ENCODE results near the gene POLG2.

POLG2 gene

GRCh38 chr17:64506201-64506575 lies 9.3 kb upstream of the POLG2 start, which contains the start of gene DDX5:
Gene DDX5, minus strand, starts transcription at chr17:64506289. Its CDS starts 170 bp downstream, at chr17:64506119.
- Histone ChIP-seq H3K27me3 (ENCODE audit: control insufficient read depth, low read length) (no peaks in the 10 kb centered on the region), H3K27ac (ENCODE audit: low read depth, low read length) (peak within 1 kb of the TSS; percentile 89), H4K20me1 (ENCODE audit: control insufficient read depth, insufficient read depth, low read depth, low read length) (peaks cover 46% of the 10 kb centered on the region), H3K4me1 (ENCODE audit: control insufficient read depth, low read length) (peaks cover 51% of the 10 kb centered on the region), H3F3A (ENCODE audit: control insufficient read depth, insufficient read depth) (peaks cover 43% of the 10 kb centered on the region), H3K9me2 (replicated peaks; ENCODE audit: control insufficient read depth, low read length) (no peaks in the 10 kb centered on the region), H3K4me3 (ENCODE audit: low read length) (peak within 1 kb of the TSS; percentile 100), H3K4me2 (ENCODE audit: low read length) (peak within 1 kb of the TSS; percentile 93), H3K79me2 (ENCODE audit: control insufficient read depth, low read length) (peaks cover 87% of the 10 kb centered on the region), H3K36me3 (ENCODE audit: control insufficient read depth, low read length) (peaks cover 86% of the 10 kb centered on the region), H3K9me3 (ENCODE audit: control insufficient read depth, insufficient read depth, low read length) (no peaks in the 10 kb centered on the region)
- TF ChIP-seq CTCF (IDR thresholded peaks at IDR 0.05; ENCODE audit: low read depth, low read length, poor library complexity, severe bottlenecking) (no peak), EZH2phosphoT487 (IDR thresholded peaks at IDR 0.05; ENCODE audit: borderline replicate concordance, low read length) (no peak)

GRCh38 chr17:64505340-64506200 lies 8.7 kb upstream of the POLG2 start:
- Histone ChIP-seq H3K27me3 (ENCODE audit: control insufficient read depth, low read length) (no peaks in the 10 kb centered on the region), H3F3A (ENCODE audit: control insufficient read depth, insufficient read depth) (peaks cover 49% of the 10 kb centered on the region), H3K4me2 (ENCODE audit: low read length) (peak overlapping the region; percentile 93), H3K36me3 (ENCODE audit: control insufficient read depth, low read length) (peaks cover 89% of the 10 kb centered on the region), H3K4me1 (ENCODE audit: control insufficient read depth, low read length) (peaks cover 57% of the 10 kb centered on the region), H3K9me2 (replicated peaks; ENCODE audit: control insufficient read depth, low read length) (no peaks in the 10 kb centered on the region), H4K20me1 (ENCODE audit: control insufficient read depth, insufficient read depth, low read depth, low read length) (peaks cover 52% of the 10 kb centered on the region), H3K27ac (ENCODE audit: low read depth, low read length) (peak overlapping the region; percentile 89), H3K79me2 (ENCODE audit: control insufficient read depth, low read length) (peaks cover 93% of the 10 kb centered on the region), H3K4me3 (ENCODE audit: low read length) (peak overlapping the region; percentile 100), H3K9me3 (ENCODE audit: control insufficient read depth, insufficient read depth, low read length) (no peaks in the 10 kb centered on the region)
- TF ChIP-seq EZH2phosphoT487 (IDR thresholded peaks at IDR 0.05; ENCODE audit: borderline replicate concordance, low read length) = no peak
- no peak for TF ChIP-seq CTCF (IDR thresholded peaks at IDR 0.05; ENCODE audit: low read depth, low read length, poor library complexity, severe bottlenecking)

- H3K9me2 ChIP-seq (replicated peaks; ENCODE audit: control insufficient read depth, low read length) = no peaks in the 10 kb centered on the region
- peaks cover 95% of the 10 kb centered on the region for H3K79me2 ChIP-seq (ENCODE audit: control insufficient read depth, low read length)
- H3K36me3 ChIP-seq (ENCODE audit: control insufficient read depth, low read length) = peaks cover 89% of the 10 kb centered on the region
- H3F3A ChIP-seq (ENCODE audit: control insufficient read depth, insufficient read depth) = peaks cover 56% of the 10 kb centered on the region
- no peaks in the 10 kb centered on the region for H3K27me3 ChIP-seq (ENCODE audit: control insufficient read depth, low read length)
- peak overlapping the region; percentile 93 for H3K4me2 ChIP-seq (ENCODE audit: low read length)
- peaks cover 64% of the 10 kb centered on the region for H3K4me1 ChIP-seq (ENCODE audit: control insufficient read depth, low read length)
- TF ChIP-seq EZH2phosphoT487 (IDR thresholded peaks at IDR 0.05; ENCODE audit: borderline replicate concordance, low read length) (no peak), CTCF (IDR thresholded peaks at IDR 0.05; ENCODE audit: low read depth, low read length, poor library complexity, severe bottlenecking) (no peak)
- peak overlapping the region; percentile 89 for H3K27ac ChIP-seq (ENCODE audit: low read depth, low read length)
- H4K20me1 ChIP-seq (ENCODE audit: control insufficient read depth, insufficient read depth, low read depth, low read length) = peaks cover 58% of the 10 kb centered on the region
- H3K9me3 ChIP-seq (ENCODE audit: control insufficient read depth, insufficient read depth, low read length) = no peaks in the 10 kb centered on the region
- H3K4me3 ChIP-seq (ENCODE audit: low read length) = peak overlapping the region; percentile 100
Measured at GRCh38 chr17:64504769-64505339, 8.0 kb upstream of the POLG2 start.

Data from DOHH2 (cell line).